ENCODE results near the gene ERC2. TPM values are rescaled to one million over a fixed set of nuclear protein-coding genes. Genes with fewer than 3 reads are reported as not detected.

ERC2 gene
- total RNA-seq, 2 donors from 2014 or later, result 0.21 to 0.30 TPM

DNA sequence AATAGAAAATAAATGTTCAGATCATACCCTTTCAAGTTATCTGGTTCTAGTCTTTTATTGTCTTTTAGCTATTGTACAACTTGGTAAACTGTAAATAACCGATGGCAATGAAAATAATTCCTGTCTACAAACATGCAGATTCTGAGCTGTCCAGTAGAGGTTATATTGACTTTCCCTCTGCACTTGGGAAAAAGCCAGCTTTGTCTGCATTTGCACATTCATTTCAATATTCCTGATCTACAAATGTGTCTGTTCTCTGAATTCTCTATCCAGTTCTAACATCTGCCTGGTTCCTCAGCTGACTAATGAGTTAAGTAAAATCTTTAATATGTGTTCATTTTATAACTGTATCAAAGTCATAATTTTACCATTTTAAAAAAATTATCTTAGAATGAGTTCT is 408.5 kb downstream of the ERC2 start:
- Histone ChIP-seq H3K36me3 (no peaks in the 10 kb centered on the region), H3K9ac (ENCODE audit: low read depth in 2 of 2, low read length in 2 of 2) (no peak overlapping the region), H3K4me1 (no peaks in the 10 kb centered on the region), H3K27me3 (no peaks in the 10 kb centered on the region), H3K27ac (no peak overlapping the region), H3K4me3 (no peak overlapping the region), H3K9me3 (no peaks in the 10 kb centered on the region)
- intact Hi-C loops (cut with DNase I), result no loop called here
- no peak for DNase-seq
- no peak for TF ChIP-seq CTCF (IDR thresholded peaks at IDR 0.05)

GRCh38 chr3:56055951-56056350 is 412.3 kb downstream of the ERC2 start:
- no peaks in the 10 kb centered on the region for H3K9me3 ChIP-seq
- no peaks in the 10 kb centered on the region for H3K36me3 ChIP-seq
- TF ChIP-seq CTCF (IDR thresholded peaks at IDR 0.05), result no peak
- no peak overlapping the region for H3K9ac ChIP-seq (ENCODE audit: low read depth in 2 of 2, low read length in 2 of 2)
- no peaks in the 10 kb centered on the region for H3K4me1 ChIP-seq
- DNase-seq, result no peak
- H3K27ac ChIP-seq, result no peak overlapping the region
- no peaks in the 10 kb centered on the region for H3K27me3 ChIP-seq
- no peak overlapping the region for H3K4me3 ChIP-seq
- intact Hi-C loops (cut with DNase I), result no loop called here

DNA sequence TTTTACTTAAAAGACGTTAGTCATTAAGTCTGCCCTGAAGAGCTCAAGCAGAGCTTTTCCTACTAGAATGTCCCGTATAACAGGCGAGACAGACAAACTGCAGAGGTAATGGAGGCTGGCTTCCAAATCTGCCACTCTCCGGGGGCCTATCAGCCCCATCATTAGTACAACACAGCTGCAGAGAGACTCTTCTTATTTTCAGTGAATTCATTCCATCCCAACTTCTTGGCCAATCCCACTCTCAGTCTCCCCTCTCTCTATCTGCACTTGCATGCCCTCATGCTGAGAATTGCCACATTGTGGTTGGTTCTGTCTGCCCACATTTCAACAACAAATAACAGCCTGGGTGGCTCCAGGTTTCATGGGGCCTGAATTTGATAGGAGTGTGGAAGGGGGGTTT is 412.7 kb downstream of the ERC2 start:
- DNase-seq, result no peak
- TF ChIP-seq CTCF (IDR thresholded peaks at IDR 0.05), result no peak
- H3K27me3 ChIP-seq, result no peaks in the 10 kb centered on the region
- H3K4me1 ChIP-seq, result no peaks in the 10 kb centered on the region
- no peaks in the 10 kb centered on the region for H3K9me3 ChIP-seq
- no peak overlapping the region for H3K27ac ChIP-seq
- no peak overlapping the region for H3K4me3 ChIP-seq
- no peaks in the 10 kb centered on the region for H3K36me3 ChIP-seq
- no peak overlapping the region for H3K9ac ChIP-seq (ENCODE audit: low read depth in 2 of 2, low read length in 2 of 2)
- intact Hi-C loops (cut with DNase I), result no loop called here

GRCh38 chr3:56054844-56055243 is 413.4 kb downstream of the ERC2 start:
- TF ChIP-seq CTCF (IDR thresholded peaks at IDR 0.05), result no peak
- H3K9ac ChIP-seq (ENCODE audit: low read depth in 2 of 2, low read length in 2 of 2), result no peak overlapping the region
- no peak for DNase-seq

GRCh38 chr3:56053727-56054126 is 414.5 kb downstream of the ERC2 start:
- intact Hi-C loops (cut with DNase I), result no loop called here
- no peaks in the 10 kb centered on the region for H3K9me3 ChIP-seq
- H3K27me3 ChIP-seq, result no peaks in the 10 kb centered on the region
- H3K9ac ChIP-seq (ENCODE audit: low read depth in 2 of 2, low read length in 2 of 2), result no peak overlapping the region
- no peak overlapping the region for H3K27ac ChIP-seq
- no peaks in the 10 kb centered on the region for H3K36me3 ChIP-seq
- TF ChIP-seq CTCF (IDR thresholded peaks at IDR 0.05), result no peak
- no peak overlapping the region for H3K4me3 ChIP-seq
- H3K4me1 ChIP-seq, result no peaks in the 10 kb centered on the region
- DNase-seq, result no peak

More at GRCh38 chr3:56054844-56055243, 413.4 kb downstream of the ERC2 start:
- Histone ChIP-seq H3K4me1 (no peaks in the 10 kb centered on the region), H3K36me3 (no peaks in the 10 kb centered on the region), H3K4me3 (no peak overlapping the region), H3K27me3 (no peaks in the 10 kb centered on the region), H3K9me3 (no peaks in the 10 kb centered on the region), H3K27ac (no peak overlapping the region)
- intact Hi-C loops (cut with DNase I), result no loop called here

DNA sequence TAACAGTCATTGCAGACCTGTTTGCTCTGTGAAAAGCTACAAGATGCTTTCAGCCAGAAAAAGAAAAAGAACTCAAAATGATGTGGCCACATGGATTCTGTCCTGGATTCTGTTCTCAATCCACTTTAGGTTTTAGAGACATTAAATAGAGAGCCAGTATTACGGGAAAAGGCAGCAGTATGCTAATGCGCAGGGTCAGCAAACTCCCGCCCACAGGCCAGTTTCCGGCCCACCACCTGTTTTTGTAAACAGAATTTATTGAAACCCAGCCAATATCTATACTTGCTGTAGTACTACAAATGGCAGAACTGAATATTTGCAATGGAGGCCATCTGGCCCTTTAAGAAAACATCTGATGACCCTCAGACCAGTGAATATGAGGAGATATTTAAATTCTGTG is 416.1 kb downstream of the ERC2 start:
- no peak overlapping the region for H3K4me3 ChIP-seq
- no peak overlapping the region for H3K27ac ChIP-seq
- DNase-seq, result no peak
- H3K27me3 ChIP-seq, result no peaks in the 10 kb centered on the region
- H3K9me3 ChIP-seq, result no peaks in the 10 kb centered on the region
- H3K36me3 ChIP-seq, result no peaks in the 10 kb centered on the region
- no peak overlapping the region for H3K9ac ChIP-seq (ENCODE audit: low read depth in 2 of 2, low read length in 2 of 2)
- intact Hi-C loops (cut with DNase I), result no loop called here
- H3K4me1 ChIP-seq, result no peaks in the 10 kb centered on the region
- TF ChIP-seq CTCF (IDR thresholded peaks at IDR 0.05), result no peak
